ENCODE measurements around the gene ESRRG. TPM values are rescaled to one million over a fixed set of nuclear protein-coding genes. Genes with fewer than 3 reads are reported as not detected.

ESRRG gene
- total and polyA plus RNA-seq, 2 experiments from 2014 or later: not detected

- no peaks in the 10 kb centered on the region for H3K79me2 ChIP-seq (ENCODE audit: insufficient read depth)
- no peak for DNase-seq
- in situ Hi-C loops (cut with MboI): no loop called here
- no peak overlapping the region for H3K4me2 ChIP-seq (ENCODE audit: unreplicated experiment)
- no peaks in the 10 kb centered on the region for H4K20me1 ChIP-seq (ENCODE audit: insufficient read depth)
- no peaks in the 10 kb centered on the region for H3K27me3 ChIP-seq (replicated peaks; ENCODE audit: insufficient read depth)
- WGBS, 2 experiments (ENCODE audit: low coverage in 1 of 2, low lambda C conversion rate in 2 of 2, missing lambda C conversion rate in 2 of 2): 35 to 43% methylated on average over 1 of the region's 1 CpG
- H3K9me2 ChIP-seq (ENCODE audit: insufficient read depth): no peaks in the 10 kb centered on the region
- H3K27ac ChIP-seq: no peak overlapping the region
- no peaks in the 10 kb centered on the region for H3K9me3 ChIP-seq (ENCODE audit: low read depth)
- 0 out of 2 replicates have a peak, but pooled peaks cover 2% of the 10 kb centered on the region for H3K4me1 ChIP-seq (ENCODE audit: insufficient read depth)
- no peak overlapping the region for H2AFZ ChIP-seq
- TF ChIP-seq EZH2phosphoT487 (IDR thresholded peaks at IDR 0.05; ENCODE audit: insufficient read depth, low read depth) (no peak), EZH2 (IDR thresholded peaks at IDR 0.05; ENCODE audit: insufficient read depth, poor library complexity, severe bottlenecking) (no peak)
- no peaks in the 10 kb centered on the region for H3K36me3 ChIP-seq (ENCODE audit: low read depth)
- H3K4me3 ChIP-seq: no peak overlapping the region
- H3F3A ChIP-seq (ENCODE audit: insufficient read depth): no peaks in the 10 kb centered on the region
- H3K9ac ChIP-seq: no peak overlapping the region
These were observed 194.4 kb downstream of the ESRRG start for GRCh38 chr1:216528816-216529215.

GRCh38 chr1:216523449-216524190 lies 199.6 kb downstream of the ESRRG start:
- no peaks in the 10 kb centered on the region for H3K27me3 ChIP-seq (replicated peaks; ENCODE audit: insufficient read depth)
- TF ChIP-seq EZH2phosphoT487 (IDR thresholded peaks at IDR 0.05; ENCODE audit: insufficient read depth, low read depth) (no peak), EZH2 (IDR thresholded peaks at IDR 0.05; ENCODE audit: insufficient read depth, poor library complexity, severe bottlenecking) (no peak)
- H3K79me2 ChIP-seq (ENCODE audit: insufficient read depth): no peaks in the 10 kb centered on the region
- no peak overlapping the region for H3K27ac ChIP-seq
- H3K9ac ChIP-seq: no peak overlapping the region
- H3F3A ChIP-seq (ENCODE audit: insufficient read depth): no peaks in the 10 kb centered on the region
- H3K36me3 ChIP-seq (ENCODE audit: low read depth): no peaks in the 10 kb centered on the region
- WGBS, 2 experiments (ENCODE audit: low coverage in 1 of 2, low lambda C conversion rate in 2 of 2, missing lambda C conversion rate in 2 of 2): 4 to 5% methylated on average over 4 of the region's 4 CpGs
- no peaks in the 10 kb centered on the region for H3K9me2 ChIP-seq (ENCODE audit: insufficient read depth)
- in situ Hi-C loops (cut with MboI): no loop called here
- no peak overlapping the region for H3K4me2 ChIP-seq (ENCODE audit: unreplicated experiment)
- peak; percentile 40 for DNase-seq
- H3K4me1 ChIP-seq (ENCODE audit: insufficient read depth): no peaks in the 10 kb centered on the region
- H3K4me3 ChIP-seq: no peak overlapping the region
- no peaks in the 10 kb centered on the region for H3K9me3 ChIP-seq (ENCODE audit: low read depth)
- H4K20me1 ChIP-seq (ENCODE audit: insufficient read depth): no peaks in the 10 kb centered on the region
- H2AFZ ChIP-seq: no peak overlapping the region

GRCh38 chr1:216523043-216523442 lies 200.2 kb downstream of the ESRRG start:
- in situ Hi-C loops (cut with MboI): no loop called here
- Histone ChIP-seq H3K4me3 (no peak overlapping the region), H2AFZ (no peak overlapping the region), H3K79me2 (ENCODE audit: insufficient read depth) (no peaks in the 10 kb centered on the region), H3K27ac (no peak overlapping the region), H3K36me3 (ENCODE audit: low read depth) (no peaks in the 10 kb centered on the region), H3K4me2 (ENCODE audit: unreplicated experiment) (no peak overlapping the region), H3K27me3 (replicated peaks; ENCODE audit: insufficient read depth) (no peaks in the 10 kb centered on the region), H3K9me3 (ENCODE audit: low read depth) (no peaks in the 10 kb centered on the region), H3K4me1 (ENCODE audit: insufficient read depth) (no peaks in the 10 kb centered on the region), H3K9me2 (ENCODE audit: insufficient read depth) (no peaks in the 10 kb centered on the region), H4K20me1 (ENCODE audit: insufficient read depth) (no peaks in the 10 kb centered on the region), H3F3A (ENCODE audit: insufficient read depth) (no peaks in the 10 kb centered on the region), H3K9ac (no peak overlapping the region)
- no peak for DNase-seq
- WGBS, 2 experiments (ENCODE audit: low coverage in 1 of 2, low lambda C conversion rate in 2 of 2, missing lambda C conversion rate in 2 of 2): 42 to 43% methylated on average over 4 of the region's 4 CpGs
- TF ChIP-seq EZH2phosphoT487 (IDR thresholded peaks at IDR 0.05; ENCODE audit: insufficient read depth, low read depth): no peak
- TF ChIP-seq EZH2 (IDR thresholded peaks at IDR 0.05; ENCODE audit: insufficient read depth, poor library complexity, severe bottlenecking): no peak

GRCh38 chr1:216521477-216521876 lies 201.8 kb downstream of the ESRRG start:
- whole genome bisulfite sequencing, 2 experiments (ENCODE audit: low coverage in 1 of 2, low lambda C conversion rate in 2 of 2, missing lambda C conversion rate in 2 of 2): 69 to 74% methylated on average over 8 of the region's 8 CpGs
- H3K4me2 ChIP-seq (ENCODE audit: unreplicated experiment): no peak overlapping the region
- TF ChIP-seq EZH2phosphoT487 (IDR thresholded peaks at IDR 0.05; ENCODE audit: insufficient read depth, low read depth): no peak
- TF ChIP-seq EZH2 (IDR thresholded peaks at IDR 0.05; ENCODE audit: insufficient read depth, poor library complexity, severe bottlenecking): no peak
- H3K79me2 ChIP-seq (ENCODE audit: insufficient read depth): no peaks in the 10 kb centered on the region
- H3K9ac ChIP-seq: no peak overlapping the region
- no peaks in the 10 kb centered on the region for H3F3A ChIP-seq (ENCODE audit: insufficient read depth)
- H3K4me3 ChIP-seq: no peak overlapping the region
- no peak overlapping the region for H2AFZ ChIP-seq
- H3K4me1 ChIP-seq (ENCODE audit: insufficient read depth): no peaks in the 10 kb centered on the region
- in situ Hi-C loops (cut with MboI): no loop called here
- DNase-seq: no peak
- H3K9me3 ChIP-seq (ENCODE audit: low read depth): no peaks in the 10 kb centered on the region
- H3K27me3 ChIP-seq (replicated peaks; ENCODE audit: insufficient read depth): no peaks in the 10 kb centered on the region
- H3K27ac ChIP-seq: no peak overlapping the region
- no peaks in the 10 kb centered on the region for H4K20me1 ChIP-seq (ENCODE audit: insufficient read depth)
- H3K9me2 ChIP-seq (ENCODE audit: insufficient read depth): no peaks in the 10 kb centered on the region
- no peaks in the 10 kb centered on the region for H3K36me3 ChIP-seq (ENCODE audit: low read depth)

All from GM23248 (cell line).